ENCODE results near the gene LSR. TPM values are rescaled to one million over a fixed set of nuclear protein-coding genes. Genes with fewer than 3 reads are reported as not detected.

The LSR gene
- total RNA-seq, 1 experiment from 2014 or later, result 152 TPM

DNA sequence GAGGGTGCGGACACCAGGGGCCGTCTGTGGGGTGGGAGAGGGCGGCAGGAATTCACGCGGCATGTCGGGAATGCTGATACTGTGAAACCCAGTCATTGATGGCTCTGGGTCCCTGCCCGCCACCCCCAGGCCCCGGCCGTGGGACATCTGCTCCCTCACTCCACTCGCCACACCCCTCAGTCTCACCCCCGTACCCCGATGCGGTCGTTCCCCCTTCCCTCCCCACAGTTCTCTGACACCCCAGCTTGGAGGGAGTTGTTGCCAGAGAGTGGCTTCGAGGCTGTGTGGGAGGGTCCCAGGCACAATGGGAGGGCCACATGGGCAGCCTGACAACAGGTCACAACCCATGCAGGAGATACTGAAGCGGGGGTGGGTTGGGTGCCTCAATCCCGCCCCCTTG is 45.0 kb downstream of the LSR start:
- no peak overlapping the region for H3K23ac ChIP-seq (ENCODE audit: insufficient read length, low read depth, low read length)
- Mint-ChIP-seq H3K27ac (no peak overlapping the region), H3K9me3 (no peaks in the 10 kb centered on the region), H3K4me3 (no peak overlapping the region), H3K27me3 (ENCODE audit: low read depth) (peaks cover 9% of the 10 kb centered on the region), H3K36me3 (ENCODE audit: insufficient read depth in 1 of 3, low read depth in 3 of 3) (no peaks in the 10 kb centered on the region), H3K4me1 (peaks cover 17 to 25% of the 10 kb centered on the region in 2 experiments)
- H4K8ac ChIP-seq (replicated peaks; ENCODE audit: insufficient read length, low read depth, low read length), result no peak overlapping the region
- no peak overlapping the region for H2BK15ac ChIP-seq (ENCODE audit: low read depth, low read length)
- no peak overlapping the region for H3K4ac ChIP-seq (ENCODE audit: low read depth, low read length)
- no peak for DNase-seq
- no peak overlapping the region for H2BK12ac ChIP-seq (ENCODE audit: insufficient read length, low read depth, low read length)
- H2BK20ac ChIP-seq (ENCODE audit: low read depth, low read length, poor library complexity, severe bottlenecking), result no peak overlapping the region
- no peak overlapping the region for H4K91ac ChIP-seq (ENCODE audit: insufficient read length, low read depth, low read length)
- H3K23me2 ChIP-seq (ENCODE audit: insufficient read length, low read depth, low read length, poor library complexity, severe bottlenecking), result no peaks in the 10 kb centered on the region
- no peak overlapping the region for H3K9ac ChIP-seq (ENCODE audit: extremely low read depth, insufficient read length, low read length)
- H3K27ac ChIP-seq (ENCODE audit: insufficient read length, low read depth, low read length), result no peak overlapping the region
- no peaks in the 10 kb centered on the region for H3K27me3 ChIP-seq (ENCODE audit: insufficient read depth, low read length)
- H3K79me2 ChIP-seq (ENCODE audit: insufficient read depth, low read length), result no peaks in the 10 kb centered on the region
- no peak overlapping the region for H2AFZ ChIP-seq (ENCODE audit: low read length)
- H3K14ac ChIP-seq (ENCODE audit: insufficient read depth, low read length), result no peak overlapping the region
- H2BK5ac ChIP-seq (ENCODE audit: insufficient read length, low read length), result no peak overlapping the region
- H3K56ac ChIP-seq (ENCODE audit: insufficient read length, low read depth, low read length), result no peak overlapping the region
- no peak overlapping the region for H3K4me2 ChIP-seq (ENCODE audit: insufficient read depth, insufficient read length, low read length)
- H3K18ac ChIP-seq (ENCODE audit: insufficient read length, low read depth, low read length), result no peak overlapping the region
- WGBS (ENCODE audit: extremely low coverage, insufficient read length, low lambda C conversion rate), result no CpG with 5 or more reads among the region's 17 CpGs
- no peaks in the 10 kb centered on the region for H3K79me1 ChIP-seq (ENCODE audit: insufficient read depth, low read depth, low read length, poor library complexity, severe bottlenecking)
- H3K4me1 ChIP-seq (ENCODE audit: insufficient read depth, low read length), result no peaks in the 10 kb centered on the region
- no peak overlapping the region for H2AK5ac ChIP-seq (ENCODE audit: insufficient read length, low read length)
- H3K9me3 ChIP-seq (ENCODE audit: control insufficient read depth, low read depth, low read length), result no peaks in the 10 kb centered on the region
- H4K5ac ChIP-seq (ENCODE audit: insufficient read length, low read depth, low read length), result no peak overlapping the region
- no peak for TF ChIP-seq CTCF (conservative IDR thresholded peaks at IDR 0.05)
- H3T11ph ChIP-seq (ENCODE audit: low read length), result no peak overlapping the region
- H2BK120ac ChIP-seq (ENCODE audit: low read depth, low read length, poor library complexity, severe bottlenecking), result no peak overlapping the region
- no peaks in the 10 kb centered on the region for H4K20me1 ChIP-seq (ENCODE audit: control insufficient read depth, insufficient read depth, insufficient read length)
